GM21381 (cell line): Measurements from ENCODE around the gene FTH1.
A peak's percentile ranks its signal among the peaks of the same experiment; 100 is the strongest.
"Not testable (repeated sequence)": the region's sequence is repeated elsewhere in the genome, so short reads cannot be mapped to it uniquely, and the experiment has no call there.

Experiments used
- ATAC-seq: cut with Tn5 transposase; IDR thresholded peaks from one replicate; pipeline ENCODE4 v1.9.1; 2021; ENCODE audit warnings: mild to moderate bottlenecking, moderate library complexity; ENCODE audit not compliant: unreplicated experiment

Gene FTH1

DNA sequence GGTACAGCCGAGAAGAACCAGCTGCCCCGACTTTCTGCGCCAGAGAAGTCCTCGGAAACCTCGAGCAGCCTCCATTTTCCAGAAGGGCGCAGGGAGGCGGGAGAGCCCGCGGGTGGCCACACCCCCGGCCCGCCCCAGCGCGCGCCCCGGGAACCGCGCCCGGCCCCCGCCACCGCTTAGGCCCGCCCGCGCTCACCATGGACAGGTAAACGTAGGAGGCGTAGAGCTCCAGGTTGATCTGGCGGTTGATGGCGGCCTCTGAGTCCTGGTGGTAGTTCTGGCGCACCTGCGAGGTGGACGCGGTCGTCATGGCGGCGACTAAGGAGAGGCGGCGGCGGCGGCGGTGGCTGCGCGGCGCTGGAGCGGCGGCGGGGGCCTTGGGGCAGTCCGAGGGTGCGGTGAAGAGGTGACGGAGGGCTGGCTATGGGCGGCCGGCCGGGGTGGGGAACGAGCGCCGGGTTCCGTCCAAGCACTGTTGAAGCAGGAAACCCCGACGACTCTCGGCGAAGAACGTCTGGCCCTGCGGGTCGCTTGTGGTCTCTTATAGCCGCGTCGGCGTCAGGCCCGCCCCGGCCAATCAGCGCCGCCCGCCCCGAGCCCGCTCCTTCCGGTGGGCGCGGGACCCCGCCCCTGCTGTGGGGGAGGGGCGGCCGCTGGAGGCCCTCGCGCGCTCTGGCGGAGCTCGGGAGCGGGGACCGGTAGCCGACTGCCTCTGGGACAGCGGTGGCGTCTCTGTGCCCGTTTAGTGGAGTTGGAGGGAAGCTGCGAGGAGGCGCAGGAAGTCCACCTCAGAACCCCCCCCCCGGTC, at the start of gene FTH1:
FTH1 (minus strand) TSS at position 519 of the 808 bp plus-strand sequence; CDS start at position 310, 209 bp downstream.
- peak; percentile 51 for ATAC-seq

DNA sequence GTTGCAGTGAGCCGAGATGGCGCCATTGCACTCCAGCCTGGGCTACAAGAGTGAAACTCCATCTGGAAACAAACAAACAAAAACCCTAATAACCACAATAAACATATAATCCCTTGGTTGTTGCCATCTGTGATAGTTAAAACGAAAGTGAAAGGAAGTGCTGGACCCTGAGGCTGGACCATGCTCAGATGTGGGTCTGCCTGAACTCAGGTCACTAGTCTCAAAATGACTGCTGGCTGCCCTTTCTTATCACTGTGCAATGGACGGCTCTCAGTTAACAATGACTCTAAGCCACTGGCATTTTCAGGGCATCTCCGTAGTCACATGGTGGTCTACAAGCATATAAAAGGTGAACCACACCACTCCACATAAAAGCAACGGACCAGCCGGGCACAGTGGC, 48.2 kb upstream of the FTH1 start:
- ATAC-seq = no peak

DNA sequence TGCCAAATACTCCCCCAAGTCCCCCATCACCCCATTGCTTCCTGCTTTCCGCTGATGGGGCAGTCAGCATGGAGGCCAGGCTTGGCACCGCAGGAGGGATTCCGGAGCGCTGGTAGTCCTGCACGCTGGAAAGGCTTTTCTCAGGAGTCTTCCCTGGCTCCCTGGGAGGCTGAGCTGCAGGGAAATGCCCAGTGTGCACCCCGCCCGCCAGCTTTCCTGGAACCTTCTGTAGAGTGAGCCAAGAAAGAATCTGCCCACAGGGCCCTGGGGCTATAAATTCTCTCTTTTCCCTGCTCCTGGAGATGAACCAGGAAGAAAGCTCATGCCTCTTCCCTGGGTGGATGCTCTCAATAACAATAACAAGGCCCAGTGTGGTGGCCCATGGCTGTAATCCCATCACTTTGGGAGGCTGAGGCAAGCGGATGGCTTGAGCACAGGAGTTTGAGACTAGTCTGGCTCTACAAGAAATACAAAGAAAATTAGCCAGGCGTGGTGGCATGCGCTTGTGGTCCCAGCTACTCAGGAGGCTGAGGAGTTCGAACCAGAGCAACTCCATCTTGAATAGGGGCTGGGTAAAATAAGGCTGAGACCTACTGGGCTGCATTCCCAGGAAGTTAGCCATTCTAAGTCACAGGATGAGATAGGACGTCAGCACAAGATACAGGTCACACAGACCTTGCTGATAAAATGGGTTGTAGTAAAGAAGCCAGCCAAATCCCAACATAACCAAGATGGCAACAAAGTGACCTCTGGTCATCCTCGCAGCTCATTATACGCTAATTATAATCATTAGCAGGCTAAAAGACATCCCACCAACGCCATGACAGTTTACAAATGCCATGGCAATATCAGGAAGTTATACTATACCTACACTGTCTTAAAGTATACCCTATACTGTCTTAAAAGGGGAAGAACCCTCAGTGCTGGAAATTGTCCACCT, 46.4 kb upstream of the FTH1 start:
- ATAC-seq = no peak

DNA sequence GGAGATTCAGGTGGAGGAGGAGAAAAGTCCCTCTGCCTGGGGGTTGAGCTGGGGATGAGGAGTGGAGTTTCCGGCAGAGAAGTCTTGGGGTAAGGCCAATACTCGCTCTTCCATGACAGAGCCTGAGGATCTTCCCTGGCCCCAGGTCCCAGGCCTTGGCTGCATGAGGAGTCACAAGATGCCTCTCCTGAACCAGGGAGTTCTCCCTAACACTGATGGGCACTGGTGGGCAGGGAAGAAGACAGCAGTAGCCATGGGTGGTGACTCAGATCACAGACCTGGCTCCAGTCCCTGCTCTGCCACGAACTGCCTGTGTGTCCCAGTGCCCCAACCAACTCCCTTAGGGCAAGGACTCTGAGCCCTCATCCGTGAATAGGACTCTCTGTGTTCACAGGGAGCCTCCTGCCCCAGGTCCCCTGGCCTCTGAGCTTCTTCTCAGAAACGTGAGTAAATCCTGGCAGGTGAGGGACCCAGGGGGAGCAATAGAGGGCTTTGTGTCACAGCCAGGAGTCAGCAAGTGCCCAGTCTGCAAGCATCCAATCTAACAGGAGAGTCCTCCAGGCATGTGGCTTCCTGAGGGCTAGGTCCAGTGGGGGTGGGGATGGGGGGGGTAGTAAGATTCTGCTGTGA, 45.5 kb upstream of the FTH1 start:
- no peak for ATAC-seq

DNA sequence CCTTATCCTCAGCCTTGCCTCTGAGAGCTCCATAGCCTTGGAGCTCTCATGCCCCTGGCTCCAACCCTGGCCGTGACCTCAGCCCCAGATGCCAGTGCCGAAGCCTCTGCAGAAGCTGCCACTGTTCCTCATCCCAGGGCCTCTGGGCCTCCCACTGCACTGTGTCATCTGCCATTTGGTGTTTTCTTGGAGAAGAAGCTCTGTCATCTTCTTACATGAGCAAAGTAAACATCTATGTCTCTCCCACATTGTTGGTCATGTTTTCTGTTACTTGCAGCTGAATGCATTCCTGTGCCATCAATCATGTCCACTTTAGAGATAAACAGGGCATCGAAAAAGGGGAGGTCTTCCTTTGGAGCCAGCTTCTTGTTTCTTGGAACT, 45.0 kb upstream of the FTH1 start:
- ATAC-seq = no peak

GRCh38 chr11:62011881-62012280, 44.4 kb upstream of the FTH1 start:
- ATAC-seq = no peak

DNA sequence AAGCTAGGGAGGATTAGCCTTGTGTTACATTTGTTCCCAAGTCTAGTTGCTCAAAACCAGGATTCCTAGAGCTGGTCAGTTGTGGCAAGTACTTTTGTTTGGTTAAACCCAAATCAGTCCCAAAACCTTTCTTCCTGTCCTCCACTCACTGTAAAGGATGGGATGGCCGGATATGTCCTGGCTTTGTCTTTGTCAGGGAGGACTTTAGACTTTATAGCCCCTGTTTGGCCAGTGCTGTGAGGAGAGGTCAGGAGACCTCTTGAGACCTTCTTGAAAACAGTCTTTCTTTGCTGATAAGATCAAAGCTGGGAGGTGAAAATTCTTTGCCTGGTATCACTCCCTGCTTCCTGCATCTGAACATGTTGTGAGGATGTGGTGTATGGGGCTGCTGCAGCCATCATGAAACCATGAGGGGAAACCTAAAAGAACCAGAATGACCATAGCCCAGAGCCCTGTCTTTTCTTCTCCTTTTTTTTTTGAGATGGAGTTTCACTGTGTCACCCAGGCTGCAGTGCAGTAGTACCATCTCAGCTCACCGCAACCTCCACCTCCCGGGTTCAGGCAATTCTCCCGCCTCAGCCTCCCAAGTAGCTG, 43.6 kb upstream of the FTH1 start:
- no peak for ATAC-seq

- ATAC-seq = no peak
Measured at GRCh38 chr11:62008193-62008592, 40.8 kb upstream of the FTH1 start.

DNA sequence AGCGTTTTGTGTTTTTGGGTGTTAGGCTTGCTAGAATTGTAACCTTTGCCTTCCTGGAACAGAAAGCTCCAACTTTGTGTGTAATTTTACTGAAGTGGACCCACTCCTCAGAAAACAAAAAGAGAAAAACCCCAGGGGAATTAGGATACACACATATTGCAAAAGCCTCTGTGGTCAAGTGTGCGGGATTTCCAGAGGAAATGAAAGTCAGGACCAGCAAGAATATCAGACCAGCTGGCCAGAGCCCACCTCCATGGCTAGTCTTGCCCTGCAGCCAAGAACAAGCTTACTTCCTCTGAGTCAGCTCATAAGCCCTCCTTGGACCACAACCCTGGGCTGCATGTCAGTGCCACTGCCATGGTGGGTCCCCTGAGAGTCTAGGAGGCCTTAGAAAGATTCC, 37.0 kb upstream of the FTH1 start:
- ATAC-seq = peak; percentile 62

DNA sequence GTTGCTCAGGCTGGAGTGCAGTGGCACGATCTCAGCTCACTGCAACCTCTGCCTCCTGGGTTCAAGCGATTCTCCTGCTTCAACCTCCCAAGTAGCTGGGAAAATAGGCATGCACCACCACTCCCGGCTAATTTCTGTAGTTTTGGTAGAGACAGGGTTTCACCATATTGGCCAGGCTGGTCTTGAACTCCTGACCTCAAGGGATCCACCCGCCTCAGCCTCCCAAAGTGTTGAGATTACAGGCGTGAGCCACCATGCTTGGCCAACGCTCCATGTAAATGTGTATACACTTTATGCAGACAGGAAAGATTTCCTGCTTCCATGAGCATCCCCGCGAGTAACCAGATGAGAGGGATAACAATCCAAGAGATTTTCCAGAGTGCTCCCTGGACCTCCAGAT, 34.8 kb upstream of the FTH1 start:
- ATAC-seq = not testable (repeated sequence)

- ATAC-seq = no peak
Measured at GRCh38 chr11:62001450-62002191, 34.2 kb upstream of the FTH1 start.

- no peak for ATAC-seq
Measured at GRCh38 chr11:62000539-62001446, 33.4 kb upstream of the FTH1 start.

GRCh38 chr11:61999141-61999975, 31.9 kb upstream of the FTH1 start:
- ATAC-seq = no peak

GRCh38 chr11:61996933-61997332, 29.5 kb upstream of the FTH1 start:
- ATAC-seq = no peak

GRCh38 chr11:61994981-61995380, 27.5 kb upstream of the FTH1 start:
- ATAC-seq = no peak

- no peak for ATAC-seq
Measured at GRCh38 chr11:61985869-61986268, 18.4 kb upstream of the FTH1 start.

DNA sequence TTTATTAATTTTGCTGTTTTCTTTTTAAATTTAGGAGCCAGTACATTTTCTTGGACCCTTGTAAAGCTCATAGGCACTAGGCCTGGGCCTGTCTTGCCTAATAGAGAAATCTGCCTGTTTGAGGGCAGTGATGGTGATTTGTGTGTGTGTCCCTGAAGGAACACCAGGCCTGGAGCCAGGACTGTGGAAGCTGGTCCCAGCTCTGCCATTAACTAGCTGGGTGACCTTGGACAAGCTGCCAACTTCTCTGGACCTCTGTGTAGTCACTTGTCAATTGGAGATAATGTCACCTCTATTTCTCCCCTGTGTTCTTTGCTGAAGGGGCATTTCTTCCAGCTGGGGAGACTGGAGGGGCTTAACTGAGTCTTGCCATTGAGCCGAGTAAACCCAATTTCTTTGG, 16.0 kb upstream of the FTH1 start:
- ATAC-seq = no peak

- no peak for ATAC-seq
Measured at GRCh38 chr11:61980783-61981541, 13.5 kb upstream of the FTH1 start.
